ENCODE results near the gene GNL2.

The GNL2 gene

GRCh38 chr1:37602750-37603694, 7.3 kb upstream of the GNL2 start:
- Histone ChIP-seq H3K36me3 (replicated peaks; ENCODE audit: low read depth, low read length) (no peaks in the 10 kb centered on the region), H3K4me1 (ENCODE audit: low read length) (0 out of 2 replicates have a peak, but pooled peaks cover 4% of the 10 kb centered on the region), H3K9ac (ENCODE audit: low read length) (no peak overlapping the region), H2AFZ (ENCODE audit: low read depth, low read length) (no peak overlapping the region), H3K79me2 (ENCODE audit: low read length) (no peaks in the 10 kb centered on the region), H3K9me3 (ENCODE audit: insufficient read depth, low read length) (no peaks in the 10 kb centered on the region), H3K27me3 (ENCODE audit: low read depth, low read length) (no peaks in the 10 kb centered on the region), H3K4me3 (ENCODE audit: low read length) (no peak overlapping the region), H4K20me1 (ENCODE audit: insufficient read depth, low read length) (no peaks in the 10 kb centered on the region), H3K4me2 (ENCODE audit: low read length) (peak overlapping the region; percentile 47), H3K27ac (ENCODE audit: low read length) (no peak overlapping the region)
- TF ChIP-seq CTCF (IDR thresholded peaks at IDR 0.05; ENCODE audit: low read depth, low read length) = peak; percentile 75
- TF ChIP-seq EZH2phosphoT487 (IDR thresholded peaks at IDR 0.05; ENCODE audit: low read depth) = no peak

- Histone ChIP-seq H3K27ac (ENCODE audit: low read length) (no peak overlapping the region), H3K4me2 (ENCODE audit: low read length) (no peak overlapping the region), H3K27me3 (ENCODE audit: low read depth, low read length) (no peaks in the 10 kb centered on the region), H3K36me3 (replicated peaks; ENCODE audit: low read depth, low read length) (no peaks in the 10 kb centered on the region), H3K4me3 (ENCODE audit: low read length) (no peak overlapping the region), H3K9me3 (ENCODE audit: insufficient read depth, low read length) (no peaks in the 10 kb centered on the region), H4K20me1 (ENCODE audit: insufficient read depth, low read length) (no peaks in the 10 kb centered on the region), H3K9ac (ENCODE audit: low read length) (no peak overlapping the region), H3K79me2 (ENCODE audit: low read length) (no peaks in the 10 kb centered on the region), H2AFZ (ENCODE audit: low read depth, low read length) (no peak overlapping the region), H3K4me1 (ENCODE audit: low read length) (peaks cover 5% of the 10 kb centered on the region; the same call in 1 of the 2 replicates)
- TF ChIP-seq CTCF (IDR thresholded peaks at IDR 0.05; ENCODE audit: low read depth, low read length) = no peak
Measured at GRCh38 chr1:37601441-37601840, 5.7 kb upstream of the GNL2 start.

- Histone ChIP-seq H3K4me3 (ENCODE audit: low read length) (no peak overlapping the region), H3K79me2 (ENCODE audit: low read length) (peaks cover 9% of the 10 kb centered on the region), H3K4me1 (ENCODE audit: low read length) (peaks cover 9% of the 10 kb centered on the region; the same call in 1 of the 2 replicates), H3K27ac (ENCODE audit: low read length) (no peak overlapping the region), H3K27me3 (ENCODE audit: low read depth, low read length) (no peaks in the 10 kb centered on the region), H3K9me3 (ENCODE audit: insufficient read depth, low read length) (no peaks in the 10 kb centered on the region), H3K4me2 (ENCODE audit: low read length) (no peak overlapping the region), H3K9ac (ENCODE audit: low read length) (no peak overlapping the region), H2AFZ (ENCODE audit: low read depth, low read length) (no peak overlapping the region), H3K36me3 (replicated peaks; ENCODE audit: low read depth, low read length) (no peaks in the 10 kb centered on the region), H4K20me1 (ENCODE audit: insufficient read depth, low read length) (no peaks in the 10 kb centered on the region; the same call in 1 of the 2 replicates)
- TF ChIP-seq CTCF (IDR thresholded peaks at IDR 0.05; ENCODE audit: low read depth, low read length) (no peak), EZH2phosphoT487 (IDR thresholded peaks at IDR 0.05; ENCODE audit: low read depth) (no peak)
Measured at GRCh38 chr1:37599940-37600339, 4.2 kb upstream of the GNL2 start.

GRCh38 chr1:37596182-37596667, 488 bp upstream of the GNL2 start:
- H3K9me3 ChIP-seq (ENCODE audit: insufficient read depth, low read length) = no peaks in the 10 kb centered on the region
- H3K4me3 ChIP-seq (ENCODE audit: low read length) = peak overlapping the region; percentile 95
- no peaks in the 10 kb centered on the region for H3K27me3 ChIP-seq (ENCODE audit: low read depth, low read length)
- peak overlapping the region; percentile 96 for H2AFZ ChIP-seq (ENCODE audit: low read depth, low read length)
- TF ChIP-seq EZH2phosphoT487 (IDR thresholded peaks at IDR 0.05; ENCODE audit: low read depth) = no peak
- H4K20me1 ChIP-seq (ENCODE audit: insufficient read depth, low read length) = peaks cover 3% of the 10 kb centered on the region; the same call in 1 of the 2 replicates
- peak overlapping the region; percentile 91 for H3K4me2 ChIP-seq (ENCODE audit: low read length)
- H3K36me3 ChIP-seq (replicated peaks; ENCODE audit: low read depth, low read length) = peaks cover 14% of the 10 kb centered on the region
- H3K9ac ChIP-seq (ENCODE audit: low read length) = peak overlapping the region; percentile 64
- H3K27ac ChIP-seq (ENCODE audit: low read length) = no peak overlapping the region
- H3K4me1 ChIP-seq (ENCODE audit: low read length) = peaks cover 15% of the 10 kb centered on the region
- peaks cover 40% of the 10 kb centered on the region for H3K79me2 ChIP-seq (ENCODE audit: low read length)

All from OCI-LY3 (cell line).